Embryonic facial prominence (tissue), 1 donor: ENCODE results near the gene ZNF492.
"Not testable (repeated sequence)": the region's sequence is repeated elsewhere in the genome, so short reads cannot be mapped to it uniquely, and the experiment has no call there.

Experiments
- DNase-seq: peaks from one replicate; pipeline ENCODE4 v3.0.0-alpha.2; 2016; ENCODE audit errors: extremely low spot score

The ZNF492 gene

GRCh38 chr19:22617181-22617580 lies 16.9 kb upstream of the ZNF492 start:
- not testable (repeated sequence) for DNase-seq

- DNase-seq = no peak
Observed at GRCh38 chr19:22617614-22618320, 16.4 kb upstream of the ZNF492 start.

GRCh38 chr19:22619371-22619770 lies 14.8 kb upstream of the ZNF492 start:
- DNase-seq = no peak

GRCh38 chr19:22619932-22620331 lies 14.2 kb upstream of the ZNF492 start:
- no peak for DNase-seq

- DNase-seq = no peak
Observed at GRCh38 chr19:22620401-22620800, 13.7 kb upstream of the ZNF492 start.

- no peak for DNase-seq
Observed at GRCh38 chr19:22620912-22621311, 13.2 kb upstream of the ZNF492 start.

GRCh38 chr19:22622020-22622419 lies 12.1 kb upstream of the ZNF492 start:
- DNase-seq = no peak

GRCh38 chr19:22622901-22623840 lies 11.0 kb upstream of the ZNF492 start:
- no peak for DNase-seq

- DNase-seq = no peak
Observed at GRCh38 chr19:22623841-22624221, 10.3 kb upstream of the ZNF492 start.

- DNase-seq = no peak
Observed at GRCh38 chr19:22625266-22626035, 8.7 kb upstream of the ZNF492 start.

GRCh38 chr19:22627526-22627925 lies 6.6 kb upstream of the ZNF492 start:
- DNase-seq = no peak

- DNase-seq = no peak
Observed at GRCh38 chr19:22628401-22628800, 5.7 kb upstream of the ZNF492 start.

- DNase-seq = no peak
Observed at GRCh38 chr19:22634450-22634827, 315 bp downstream of the ZNF492 start.

GRCh38 chr19:22685493-22685892 lies 51.4 kb downstream of the ZNF492 start:
- DNase-seq = not testable (repeated sequence)

GRCh38 chr19:22702661-22703060 lies 68.5 kb downstream of the ZNF492 start:
- DNase-seq = not testable (repeated sequence)

- not testable (repeated sequence) for DNase-seq
Observed at GRCh38 chr19:22703096-22703495, 69.0 kb downstream of the ZNF492 start.

GRCh38 chr19:22708983-22709382 lies 74.9 kb downstream of the ZNF492 start:
- DNase-seq = no peak
